IMR-90 (cell line): Measurements from ENCODE around the gene CRISPLD2. TPM values are rescaled to one million over a fixed set of nuclear protein-coding genes. Genes with fewer than 3 reads are reported as not detected.

ENCODE experiments used
- ATAC-seq: fragments of 200-7000 bp; cut with Tn5 transposase; 2 replicates; pipeline ENCODE4 v1.9.1; 2020; ENCODE audit warnings: low read depth, mild to moderate bottlenecking, moderate library complexity
- BruUV-seq: library from RNA; stranded (reverse); fragments of 400-500 nt; replicated peaks from 2 replicates; lab custom pipeline; 2021; lab: Mats Ljungman, UMichigan
- CTCF ChIA-PET: fragments of 300-600 bp; formaldehyde crosslinking; extraction: SDS; loops from one replicate; lab custom pipeline; 2021; ENCODE audit warnings: antibody characterized with exemption; lab: Yijun Ruan, JAX
- POLR2A ChIA-PET: fragments of 300-600 bp; sonication (Branson Sonifier 250); formaldehyde crosslinking; loops from one replicate; lab custom pipeline; 2022; ENCODE audit warnings: antibody characterized with exemption; ENCODE audit not compliant: unreplicated experiment; lab: Charles Lee
- DNase-seq: peaks from one replicate; pipeline ENCODE4 v3.0.0; 2013
- H2AFZ ChIP-seq: replicated peaks from 2 replicates; pipeline ENCODE3; 2013; ENCODE audit warnings: low read length, mild to moderate bottlenecking; ENCODE audit not compliant: poor library complexity
- H2AK5ac ChIP-seq: 2 replicates; pipeline ENCODE4 v1.6.1; 2013; ENCODE audit warnings: low read depth, low read length, inconsistent platforms
- H2AK9ac ChIP-seq: replicated peaks from 2 replicates; pipeline ENCODE3; 2013; ENCODE audit warnings: mild to moderate bottlenecking, low read depth, low read length, moderate library complexity; ENCODE audit not compliant: poor library complexity
- H2BK120ac ChIP-seq: 2 replicates; pipeline ENCODE4 v1.6.1; 2013; ENCODE audit warnings: low read depth, low read length, inconsistent platforms
- H2BK15ac ChIP-seq: 3 replicates; pipeline ENCODE4 v1.6.1; 2013; ENCODE audit warnings: low read depth, low read length, inconsistent platforms
- H2BK20ac ChIP-seq: 2 replicates; pipeline ENCODE4 v1.6.1; 2013; ENCODE audit warnings: low read depth, mild to moderate bottlenecking, inconsistent platforms, low read length, moderate library complexity
- H2BK5ac ChIP-seq: 2 replicates; pipeline ENCODE4 v1.6.1; 2013; ENCODE audit warnings: mild to moderate bottlenecking, low read depth, low read length, inconsistent platforms; ENCODE audit not compliant: poor library complexity, severe bottlenecking
- H3K14ac ChIP-seq: replicated peaks from 2 replicates; pipeline ENCODE4 v1.6.1; 2013; ENCODE audit warnings: low read depth, low read length, inconsistent platforms
- H3K18ac ChIP-seq: 2 replicates; pipeline ENCODE4 v1.6.1; 2013; ENCODE audit warnings: low read depth, low read length, control low read depth
- H3K23ac ChIP-seq: 2 replicates; pipeline ENCODE4 v1.6.1; 2013; ENCODE audit warnings: low read depth, low read length, inconsistent platforms
- H3K27ac ChIP-seq: 2 replicates; pipeline ENCODE4 v1.5.1; 2013; ENCODE audit warnings: mild to moderate bottlenecking, control low read depth, low read length; ENCODE audit not compliant: insufficient read depth
- H3K27me3 ChIP-seq: 2 replicates; pipeline ENCODE4 v1.6.1; 2013; ENCODE audit warnings: low read length; ENCODE audit not compliant: control insufficient read depth, insufficient read depth
- H3K36me3 ChIP-seq: 2 replicates; pipeline ENCODE4 v1.6.1; 2013; ENCODE audit warnings: low read length, mixed read lengths; ENCODE audit not compliant: control insufficient read depth, insufficient read depth
- H3K4ac ChIP-seq: 2 replicates; pipeline ENCODE4 v1.6.1; 2013; ENCODE audit warnings: low read depth, low read length, inconsistent platforms
- H3K4me1 ChIP-seq: 2 replicates; pipeline ENCODE4 v1.6.1; 2013; ENCODE audit warnings: low read length, mixed read lengths; ENCODE audit not compliant: control insufficient read depth, insufficient read depth
- H3K4me2 ChIP-seq: 2 replicates; pipeline ENCODE4 v1.6.1; 2013; ENCODE audit warnings: low read depth, mild to moderate bottlenecking, control low read depth, low read length, moderate library complexity
- H3K4me3 ChIP-seq: 2 replicates; pipeline ENCODE4 v1.5.1; 2013; ENCODE audit warnings: low read depth, mild to moderate bottlenecking, control low read depth, low read length, moderate library complexity; ENCODE audit not compliant: insufficient read depth
- H3K56ac ChIP-seq: 2 replicates; pipeline ENCODE4 v1.6.1; 2013; ENCODE audit warnings: low read length, inconsistent platforms; ENCODE audit not compliant: insufficient read depth; ENCODE audit errors: extremely low read depth
- H3K79me1 ChIP-seq, 2 experiments: 2 replicates each; pipeline ENCODE4 v1.6.1; 2013; ENCODE audit warnings: low read length in 2 of 2, inconsistent platforms in 1 of 2, low read depth in 1 of 2
- H3K9ac ChIP-seq: 2 replicates; pipeline ENCODE4 v1.6.1; 2013; ENCODE audit warnings: low read depth, low read length, control low read depth
- H3K9me1 ChIP-seq: 2 replicates; pipeline ENCODE4 v1.6.1; 2013; ENCODE audit warnings: low read length, inconsistent platforms; ENCODE audit not compliant: insufficient read depth
- H3K9me3 ChIP-seq: 2 replicates; pipeline ENCODE4 v1.6.1; 2013; ENCODE audit warnings: low read length; ENCODE audit not compliant: control insufficient read depth, insufficient read depth
- H4K20me1 ChIP-seq: 2 replicates; pipeline ENCODE4 v1.6.1; 2013; ENCODE audit warnings: low read length, inconsistent platforms; ENCODE audit not compliant: insufficient read depth
- H4K5ac ChIP-seq: 2 replicates; pipeline ENCODE4 v1.6.1; 2013; ENCODE audit warnings: mild to moderate bottlenecking, low read depth, low read length, control low read depth
- H4K8ac ChIP-seq, 2 experiments: 2 replicates each; pipeline ENCODE4 v1.6.1; 2013; ENCODE audit warnings: low read depth in 2 of 2, low read length in 2 of 2, control low read depth in 1 of 2, inconsistent platforms in 1 of 2
- H4K91ac ChIP-seq: 2 replicates; pipeline ENCODE4 v1.6.1; 2013; ENCODE audit warnings: low read depth, low read length, inconsistent platforms; ENCODE audit not compliant: insufficient read depth
- NFE2L2 ChIP-seq: fragments of 150-350 bp; IDR thresholded peaks from 2 replicates; pipeline ENCODE4 v1.6.1; 2016; ENCODE audit warnings: low read depth, mild to moderate bottlenecking, low read length
- RFX5 ChIP-seq: IDR thresholded peaks from 2 replicates; pipeline ENCODE4 v1.8.0; 2012; ENCODE audit warnings: low read depth, mild to moderate bottlenecking, low read length, moderate library complexity
- WGBS, 2 experiments: methylation state at CpG; one replicate each; pipeline versions ENCODE4 v1.1.5 to v1.1.7; 2013; ENCODE audit warnings: missing lambda C conversion rate in 2 of 2; ENCODE audit not compliant: insufficient read length in 1 of 2; ENCODE audit errors: extremely low coverage in 2 of 2; 5-methylcytosine and 5-hydroxymethylcytosine counted together
- dilution Hi-C: fragments of 300-500 bp; cut with HindIII; formaldehyde crosslinking; loops from one replicate; pipeline ENCODE4 v1.14.3; 2018; ENCODE audit warnings: low sequenced_read_pairs; ENCODE audit not compliant: unreplicated experiment
- in situ Hi-C: fragments of 300-500 bp; cut with MboI; formaldehyde crosslinking; loops from 3 replicates; pipeline ENCODE4 v1.14.3; 2019; ENCODE audit warnings: low sequenced_read_pairs, inconsistent platforms, mixed read lengths
- intact Hi-C: fragments of 100-400 bp; cut with micrococcal nuclease; formaldehyde crosslinking; loops from 2 replicates; pipeline ENCODE4 v1.10.0; 2022
- polyA plus RNA-seq, 3 experiments: library from polyadenylated mRNA; depleted of rRNA; stranded (reverse); fragments of >200 nt; gene quantifications; 2 replicates each; pipeline ENCODE4 v1.2.3, GENCODE V29; 2012; ENCODE audit warnings: low replicate concordance in 1 of 3
- total RNA-seq: library from RNA; depleted of rRNA; stranded (reverse); fragments of >200 nt; gene quantifications from 2 replicates; pipeline ENCODE4 v1.2.3, GENCODE V29; 2012
- TF ChIP-seq, protein P1 (sequence below): fragments of 150-350 bp; IDR thresholded peaks from 2 replicates; pipeline ENCODE4 v1.6.1; 2016; ENCODE audit warnings: low read depth, mild to moderate bottlenecking, low read length, moderate library complexity, borderline replicate concordance

The CRISPLD2 gene
- total and polyA plus RNA-seq, 2 of the 4 experiments (the other 2 are of a cell fraction) = 23.1 to 37.5 TPM

DNA sequence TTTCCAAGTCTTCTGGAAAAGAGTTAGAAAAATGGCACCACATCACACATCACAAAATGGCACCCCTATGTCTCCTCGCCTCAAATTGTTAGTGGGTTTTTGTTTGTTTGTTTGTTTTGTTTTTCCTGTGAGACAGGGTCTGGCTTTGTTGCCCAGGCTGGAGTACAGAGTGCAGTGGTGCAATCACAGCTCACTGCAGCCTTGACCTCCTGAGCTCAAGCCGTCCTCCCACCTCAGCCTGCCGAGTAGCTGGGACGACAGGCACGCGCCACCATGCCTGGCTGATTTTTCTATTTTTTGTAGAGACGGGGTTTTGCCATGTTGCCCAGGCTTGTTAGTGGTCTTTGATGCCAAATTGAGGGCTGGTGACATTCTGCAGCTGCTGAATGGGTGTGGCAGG lies 3.8 kb upstream of the CRISPLD2 start:
- no TSS peak for BruUV-seq
- Histone ChIP-seq H4K8ac (no peak overlapping the region), H2BK5ac (no peak overlapping the region), H3K4me2 (no peak overlapping the region), H3K79me1 (peaks cover 6 to 12% of the 10 kb centered on the region in 2 experiments; a peak in 3 of 4 replicates), H3K4ac (no peak overlapping the region), H3K36me3 (no peaks in the 10 kb centered on the region), H2AK9ac (no peak overlapping the region), H3K9me1 (peaks cover 15% of the 10 kb centered on the region), H4K20me1 (peaks cover 12% of the 10 kb centered on the region), H2AFZ (no peak overlapping the region), H3K9me3 (0 out of 2 replicates have a peak, but pooled peaks cover 4% of the 10 kb centered on the region), H3K9ac (no peak overlapping the region), H4K91ac (no peak overlapping the region), H4K5ac (no peak overlapping the region), H3K14ac (no peak overlapping the region), H3K27ac (no peak overlapping the region), H2BK20ac (no peak overlapping the region), H3K27me3 (no peaks in the 10 kb centered on the region), H3K18ac (no peak overlapping the region), H3K56ac (no peak overlapping the region), H2AK5ac (no peak overlapping the region), H2BK120ac (no peak overlapping the region), H3K23ac (no peak overlapping the region), H3K4me1 (peaks cover 20% of the 10 kb centered on the region), H3K4me3 (no peak overlapping the region), H2BK15ac (no peak overlapping the region)
- DNase-seq (no peak), ATAC-seq (no peak)
- ChIA-PET CTCF (interaction anchor here (0.5 kb wide), 1 partner anchor 60 kb away, joined by 3 read pairs; no protein-coding TSS in a partner anchor), POLR2A (no interaction called here)
- 96% methylated on average over 4 of the region's 7 CpGs; no CpG with 5 or more reads in 1 of the 2 experiments for WGBS, 2 experiments
- in situ Hi-C loops (no loop called here), dilution Hi-C loops (no loop called here), intact Hi-C loops (no loop called here)
- TF ChIP-seq, protein P1, sequence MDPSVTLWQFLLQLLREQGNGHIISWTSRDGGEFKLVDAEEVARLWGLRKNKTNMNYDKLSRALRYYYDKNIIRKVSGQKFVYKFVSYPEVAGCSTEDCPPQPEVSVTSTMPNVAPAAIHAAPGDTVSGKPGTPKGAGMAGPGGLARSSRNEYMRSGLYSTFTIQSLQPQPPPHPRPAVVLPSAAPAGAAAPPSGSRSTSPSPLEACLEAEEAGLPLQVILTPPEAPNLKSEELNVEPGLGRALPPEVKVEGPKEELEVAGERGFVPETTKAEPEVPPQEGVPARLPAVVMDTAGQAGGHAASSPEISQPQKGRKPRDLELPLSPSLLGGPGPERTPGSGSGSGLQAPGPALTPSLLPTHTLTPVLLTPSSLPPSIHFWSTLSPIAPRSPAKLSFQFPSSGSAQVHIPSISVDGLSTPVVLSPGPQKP = no peak
- TF ChIP-seq RFX5 (no peak), NFE2L2 (no peak)
